GM21717 (cell line): ENCODE data around the gene CORO1C.

Experiments
- ATAC-seq: cut with Tn5 transposase; IDR thresholded peaks from one replicate; pipeline ENCODE4 v1.9.1; 2021; ENCODE audit warnings: mild to moderate bottlenecking, moderate library complexity; ENCODE audit not compliant: unreplicated experiment

CORO1C gene

GRCh38 chr12:108653922-108654321, 77.4 kb downstream of the CORO1C start:
- no peak for ATAC-seq

GRCh38 chr12:108653082-108653516, 78.2 kb downstream of the CORO1C start:
- ATAC-seq, result no peak

GRCh38 chr12:108650083-108650482, 81.2 kb downstream of the CORO1C start:
- ATAC-seq, result no peak

- no peak for ATAC-seq
Observed at GRCh38 chr12:108649669-108650068, 81.6 kb downstream of the CORO1C start.

GRCh38 chr12:108649126-108649525, 82.2 kb downstream of the CORO1C start:
- no peak for ATAC-seq

- ATAC-seq, result no peak
Observed at GRCh38 chr12:108648371-108648770, 82.9 kb downstream of the CORO1C start.

GRCh38 chr12:108647585-108648287, 83.6 kb downstream of the CORO1C start:
- ATAC-seq, result no peak

- ATAC-seq, result no peak
Observed at GRCh38 chr12:108646600-108647579, 84.4 kb downstream of the CORO1C start.

- no peak for ATAC-seq
Observed at GRCh38 chr12:108645686-108646599, 85.4 kb downstream of the CORO1C start.

GRCh38 chr12:108644811-108645120, 86.6 kb downstream of the CORO1C start:
- no peak for ATAC-seq

- ATAC-seq, result no peak
Observed at GRCh38 chr12:108643941-108644810, 87.1 kb downstream of the CORO1C start.

GRCh38 chr12:108642899-108643654, 88.2 kb downstream of the CORO1C start:
- ATAC-seq, result no peak

- no peak for ATAC-seq
Observed at GRCh38 chr12:108642269-108642870, 88.9 kb downstream of the CORO1C start.

- ATAC-seq, result no peak
Observed at GRCh38 chr12:108641446-108642268, 89.7 kb downstream of the CORO1C start.

- no peak for ATAC-seq
Observed at GRCh38 chr12:108640802-108641445, 90.4 kb downstream of the CORO1C start.

- no peak for ATAC-seq
Observed at GRCh38 chr12:108638997-108639822, 92.1 kb downstream of the CORO1C start.
